ENCODE results near the gene CCDC112.
"Not testable (repeated sequence)": the region's sequence is repeated elsewhere in the genome, so short reads cannot be mapped to it uniquely, and the experiment has no call there.

The CCDC112 gene, protein sequence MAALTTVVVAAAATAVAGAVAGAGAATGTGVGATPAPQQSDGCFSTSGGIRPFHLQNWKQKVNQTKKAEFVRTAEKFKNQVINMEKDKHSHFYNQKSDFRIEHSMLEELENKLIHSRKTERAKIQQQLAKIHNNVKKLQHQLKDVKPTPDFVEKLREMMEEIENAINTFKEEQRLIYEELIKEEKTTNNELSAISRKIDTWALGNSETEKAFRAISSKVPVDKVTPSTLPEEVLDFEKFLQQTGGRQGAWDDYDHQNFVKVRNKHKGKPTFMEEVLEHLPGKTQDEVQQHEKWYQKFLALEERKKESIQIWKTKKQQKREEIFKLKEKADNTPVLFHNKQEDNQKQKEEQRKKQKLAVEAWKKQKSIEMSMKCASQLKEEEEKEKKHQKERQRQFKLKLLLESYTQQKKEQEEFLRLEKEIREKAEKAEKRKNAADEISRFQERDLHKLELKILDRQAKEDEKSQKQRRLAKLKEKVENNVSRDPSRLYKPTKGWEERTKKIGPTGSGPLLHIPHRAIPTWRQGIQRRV

DNA sequence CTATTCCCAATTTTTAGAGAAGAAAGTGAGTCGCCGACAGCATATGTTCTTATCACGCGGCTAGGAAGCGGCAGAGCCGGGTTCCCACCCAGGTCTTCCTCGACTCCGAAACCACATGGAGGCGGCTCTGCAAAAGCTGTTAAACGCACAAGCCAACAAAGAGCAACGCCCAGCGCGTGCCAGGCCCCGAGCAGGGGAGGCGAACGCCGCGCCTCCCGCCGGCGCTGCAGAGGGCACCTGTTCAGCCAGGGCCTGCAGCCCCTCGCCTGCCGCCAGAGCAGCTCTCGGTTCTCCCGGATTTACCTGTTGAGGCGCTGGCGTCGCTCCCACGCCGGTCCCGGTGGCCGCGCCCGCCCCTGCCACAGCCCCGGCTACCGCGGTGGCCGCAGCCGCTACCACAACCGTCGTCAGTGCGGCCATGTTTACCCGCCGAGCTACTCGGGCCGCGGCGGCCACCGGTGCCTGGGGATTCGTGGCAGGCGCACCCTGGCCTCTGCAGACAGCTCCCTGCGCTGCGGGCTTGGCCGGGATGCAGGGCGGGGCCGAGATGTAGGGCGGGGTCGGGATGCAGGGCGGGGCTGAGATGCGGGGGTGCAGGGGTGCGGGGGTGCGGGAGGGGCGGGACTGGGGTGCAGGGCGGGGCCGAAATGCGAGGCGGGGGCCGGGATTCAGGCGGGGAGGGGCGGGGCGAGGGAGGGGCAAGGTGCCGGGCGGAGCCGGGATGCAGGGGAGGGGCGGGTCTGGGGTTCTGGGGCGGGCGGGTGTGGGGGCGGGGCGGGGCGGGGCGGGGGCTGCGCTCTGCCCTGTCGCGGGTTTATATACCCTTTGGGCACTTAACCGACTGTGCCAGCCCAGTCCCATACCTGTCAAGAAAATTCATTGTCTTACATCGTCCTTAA, at the start of gene CCDC112:
CCDC112 (minus strand) TSS at position 531 of the 899 bp plus-strand sequence; CDS start at position 420, 111 bp downstream.
- peak; percentile 82 to 88 for DNase-seq

DNA sequence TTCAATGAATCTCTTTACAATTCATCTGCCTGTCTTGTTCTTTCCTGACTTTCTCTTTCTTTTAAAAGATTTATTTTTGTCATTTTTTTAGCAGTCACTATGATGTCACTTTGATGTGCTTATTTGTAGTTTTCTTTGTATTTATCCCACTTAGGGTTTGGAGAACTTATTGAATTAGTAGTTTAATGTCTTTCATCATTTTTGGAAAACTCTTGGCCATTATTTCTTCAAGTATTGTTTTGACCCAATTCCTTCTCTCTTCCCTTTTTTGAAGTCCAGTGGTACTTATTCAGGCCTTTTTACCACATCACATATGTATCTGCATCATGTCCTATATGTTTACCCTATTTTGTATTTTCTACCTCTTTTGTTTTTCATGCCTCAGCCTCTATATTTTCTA, 48.9 kb upstream of the CCDC112 start:
- DNase-seq = no peak

DNA sequence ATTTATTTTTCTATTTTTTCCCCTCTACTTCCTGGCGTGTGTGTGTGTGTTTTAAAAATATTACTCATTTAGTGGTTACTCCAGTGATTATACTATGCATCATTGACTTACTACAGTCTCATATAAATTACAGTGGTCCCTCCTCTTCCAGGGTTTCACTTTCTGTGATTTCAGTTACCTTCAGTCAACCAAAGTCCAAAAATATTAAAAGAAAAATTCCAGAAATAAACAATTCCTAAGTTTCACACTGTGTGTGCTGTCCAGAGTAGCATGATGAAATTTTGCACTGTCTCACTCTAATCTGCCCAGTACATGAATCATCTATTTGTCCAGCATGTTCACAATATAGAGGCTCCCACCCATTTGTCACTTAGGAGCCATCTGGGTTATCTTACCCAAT, 47.4 kb upstream of the CCDC112 start:
- DNase-seq = no peak

DNA sequence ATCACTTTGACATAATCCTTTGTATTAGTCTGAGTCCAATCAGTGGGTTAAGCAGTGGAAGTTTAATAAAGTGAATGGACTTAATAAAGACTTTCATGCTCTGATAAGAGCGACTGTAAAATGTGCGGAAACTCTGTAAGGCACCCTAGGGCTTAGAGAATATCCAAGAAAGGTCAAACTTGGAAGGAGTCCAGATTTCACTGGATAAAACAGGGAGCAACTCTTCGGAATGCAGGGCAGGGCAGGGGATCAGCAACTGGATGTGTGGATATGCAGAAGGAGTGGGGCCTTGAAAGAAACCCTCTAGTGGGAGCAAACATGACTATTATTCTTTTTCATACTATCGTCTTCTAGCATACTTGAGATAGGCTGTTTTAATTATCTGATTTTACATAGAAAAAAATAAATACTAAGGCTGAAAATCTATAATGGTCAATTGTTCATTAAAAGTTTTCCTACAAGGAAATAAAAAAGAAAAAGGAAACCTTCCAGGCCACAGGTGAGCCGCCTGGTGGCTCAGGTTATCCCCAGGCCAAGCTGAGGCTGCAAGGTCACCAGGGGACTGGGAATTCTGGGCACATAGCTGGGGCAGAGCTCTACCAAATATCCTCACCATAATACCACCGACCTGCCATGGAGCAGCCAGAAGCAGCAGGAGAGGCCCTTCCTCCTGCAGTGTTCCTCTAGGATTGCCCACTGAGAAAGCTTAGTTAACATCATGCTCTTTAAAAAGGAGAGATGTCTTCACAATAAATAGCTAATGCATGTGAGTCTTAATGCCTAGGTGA, 46.3 kb upstream of the CCDC112 start:
- DNase-seq = no peak

DNA sequence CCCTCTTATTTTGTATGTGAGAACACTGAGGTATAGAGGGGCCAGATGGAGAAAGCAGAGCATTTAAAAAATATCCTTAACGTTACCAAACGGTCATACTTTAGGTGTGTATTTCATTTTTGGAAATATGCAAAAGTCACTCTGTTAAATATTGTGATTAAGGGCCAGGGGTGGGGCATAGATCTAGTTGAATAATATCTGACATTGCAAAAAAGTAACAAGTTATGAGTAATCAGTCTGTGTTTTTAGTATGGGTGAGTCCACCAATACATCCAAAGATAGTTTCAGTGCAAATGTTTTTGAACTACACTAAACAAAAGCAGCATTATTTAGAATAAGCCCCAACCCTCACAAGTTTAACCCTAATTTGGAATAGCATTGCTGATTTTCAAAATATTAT, 45.3 kb upstream of the CCDC112 start:
- DNase-seq = no peak

DNA sequence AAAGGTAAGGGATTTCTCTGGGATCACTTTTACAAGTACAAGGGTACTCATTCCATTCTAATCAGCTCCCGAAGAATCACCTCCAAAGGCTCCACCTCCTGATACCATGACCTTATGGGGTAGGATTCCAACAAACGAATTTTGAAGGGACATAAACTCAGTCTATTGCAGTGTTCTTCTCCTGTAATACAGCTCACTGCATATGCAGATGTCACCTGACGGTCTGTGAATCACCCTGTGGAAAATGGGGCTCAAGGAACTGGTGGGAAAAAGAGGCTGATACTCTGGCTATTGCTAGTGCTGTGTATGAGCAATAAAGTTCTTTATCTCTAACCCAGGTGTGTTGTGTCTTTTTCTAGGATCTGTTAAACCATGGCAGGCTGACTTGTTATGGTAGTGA, 42.4 kb upstream of the CCDC112 start:
- no peak for DNase-seq

DNA sequence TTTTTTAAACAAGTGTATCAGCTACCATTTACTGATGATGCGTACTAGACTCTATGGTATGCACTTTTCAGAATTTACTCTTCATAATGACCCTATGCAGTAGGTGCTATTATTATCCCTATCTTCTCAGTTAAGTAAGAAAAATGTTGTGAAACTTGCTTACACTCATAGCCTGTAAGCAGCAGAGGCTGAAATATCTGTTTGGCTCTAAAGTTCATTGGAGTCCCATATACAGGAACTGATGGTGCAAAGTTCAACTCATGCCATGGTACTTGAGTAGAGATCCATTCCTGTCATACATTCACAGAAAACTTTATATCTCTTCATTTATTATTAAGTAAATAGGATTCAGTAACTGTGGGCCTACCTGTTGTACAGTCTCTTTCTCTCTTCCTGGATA, 41.4 kb upstream of the CCDC112 start:
- no peak for DNase-seq

DNA sequence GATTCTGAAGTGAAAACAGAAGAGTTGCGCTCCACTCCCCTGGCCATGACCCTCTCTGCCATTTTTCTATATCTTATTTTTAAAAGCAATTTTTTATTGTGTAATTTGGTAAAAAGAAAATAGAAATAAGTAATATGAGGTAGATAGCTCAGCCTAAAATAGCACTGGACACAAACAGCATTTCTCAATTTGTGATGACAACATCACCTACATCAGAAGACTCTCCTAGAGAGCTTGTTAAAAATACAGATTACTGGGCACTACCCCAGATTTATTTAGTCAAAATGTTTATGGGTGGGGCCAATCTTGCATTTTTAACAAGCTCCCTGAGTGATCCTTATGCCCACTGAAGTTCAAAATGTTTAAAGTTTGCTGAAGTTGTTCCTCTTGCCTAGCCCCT, 40.5 kb upstream of the CCDC112 start:
- DNase-seq = no peak

DNA sequence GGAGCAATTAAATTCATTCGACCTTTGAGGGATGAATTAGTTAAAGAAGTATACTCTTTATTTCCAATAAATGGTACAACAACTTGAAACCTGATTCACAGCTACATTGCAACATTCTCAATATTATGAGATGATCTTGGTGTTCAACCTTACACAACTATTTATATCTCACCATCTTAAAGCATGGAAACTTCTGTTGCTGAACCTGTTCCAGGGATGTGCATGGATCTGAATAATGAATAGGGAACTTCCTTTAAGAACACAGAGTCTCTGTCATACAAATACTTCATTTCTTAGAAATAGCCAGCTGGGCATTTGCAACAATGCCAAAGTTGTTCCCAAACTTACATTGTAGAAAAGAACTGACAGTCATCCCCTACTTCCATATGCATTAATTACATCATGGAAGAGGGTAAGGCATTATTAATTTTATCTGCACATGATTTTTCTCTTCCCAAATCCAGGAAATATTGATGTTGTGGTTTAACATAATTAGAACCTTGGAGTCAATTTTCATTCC, 39.8 kb upstream of the CCDC112 start:
- no peak for DNase-seq

DNA sequence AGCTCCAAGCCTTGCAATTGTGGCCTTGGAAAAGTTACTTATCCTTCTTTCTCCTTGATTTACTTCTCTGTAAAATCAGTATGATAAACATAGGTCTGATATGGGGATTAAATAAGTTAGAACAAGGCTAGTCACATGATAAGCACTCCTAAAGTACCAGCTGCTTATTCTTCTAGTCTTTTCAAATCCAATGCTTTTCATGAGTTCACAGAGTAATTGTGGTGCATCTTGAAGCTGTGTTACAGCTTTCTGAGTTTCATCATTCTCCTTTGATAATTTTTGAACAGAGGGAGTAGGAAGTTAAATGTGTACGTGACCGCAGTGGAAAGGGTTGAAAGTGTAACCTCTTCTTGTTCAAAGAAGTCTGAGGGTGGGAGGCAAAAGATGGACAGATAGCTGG, 38.8 kb upstream of the CCDC112 start:
- no peak for DNase-seq

DNA sequence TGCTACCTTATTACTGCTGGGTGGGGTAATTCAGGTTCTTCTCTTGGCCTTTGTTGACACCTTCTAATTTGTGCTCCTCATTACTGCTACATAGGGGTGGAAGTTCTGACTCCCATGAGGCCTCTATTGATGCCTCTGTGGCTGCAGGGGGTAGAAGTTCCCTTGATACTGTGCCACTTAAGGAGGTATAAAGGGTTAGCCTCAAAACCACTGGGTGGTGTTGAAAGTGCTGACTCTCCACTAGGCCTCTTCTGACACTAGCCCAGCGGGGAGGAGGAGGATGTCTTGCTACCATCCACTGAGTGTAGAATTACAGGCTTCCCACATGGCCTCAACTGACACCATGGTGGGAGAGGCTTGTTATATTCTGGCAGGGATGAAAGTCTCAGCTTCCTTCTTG, 36.7 kb upstream of the CCDC112 start:
- DNase-seq = no peak

DNA sequence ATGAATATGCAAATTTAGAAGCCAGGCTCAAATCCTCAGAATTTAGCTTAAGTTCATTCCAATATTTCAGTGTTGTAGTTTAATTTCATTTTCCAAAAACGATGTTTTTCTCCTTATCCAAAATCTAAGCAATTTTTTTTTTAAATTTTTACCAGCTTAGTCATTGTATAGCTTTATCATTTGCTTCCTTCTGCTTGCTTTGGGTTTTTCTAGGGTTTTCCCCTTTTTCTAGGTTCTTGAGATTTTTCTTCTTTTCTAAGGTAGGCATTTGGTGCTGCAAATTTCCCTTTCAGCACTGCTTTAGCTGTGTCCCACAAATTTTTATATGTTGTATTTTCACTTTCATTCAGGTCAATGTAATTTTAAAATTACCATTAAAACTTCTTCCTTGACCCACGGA, 34.4 kb upstream of the CCDC112 start:
- no peak for DNase-seq

DNA sequence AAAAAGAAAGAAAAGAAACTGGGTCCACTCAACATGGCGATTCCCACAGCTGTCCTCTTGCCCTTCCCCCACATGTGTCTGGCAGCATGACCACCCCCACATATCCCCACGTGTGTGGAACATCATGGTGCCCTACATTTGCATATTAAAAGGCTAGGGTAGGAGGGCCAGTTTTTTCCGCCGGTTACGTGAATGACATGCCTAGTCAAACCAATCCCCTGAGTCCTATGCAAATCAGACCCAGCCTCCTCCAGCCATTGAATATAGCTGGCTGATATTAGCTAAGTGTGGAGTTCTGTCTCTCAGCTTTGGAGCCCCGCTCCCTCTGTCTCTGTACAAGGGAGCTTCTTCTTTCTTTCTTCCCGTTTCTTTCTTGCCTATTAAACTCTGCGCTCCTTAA, 33.0 kb upstream of the CCDC112 start:
- DNase-seq = no peak

DNA sequence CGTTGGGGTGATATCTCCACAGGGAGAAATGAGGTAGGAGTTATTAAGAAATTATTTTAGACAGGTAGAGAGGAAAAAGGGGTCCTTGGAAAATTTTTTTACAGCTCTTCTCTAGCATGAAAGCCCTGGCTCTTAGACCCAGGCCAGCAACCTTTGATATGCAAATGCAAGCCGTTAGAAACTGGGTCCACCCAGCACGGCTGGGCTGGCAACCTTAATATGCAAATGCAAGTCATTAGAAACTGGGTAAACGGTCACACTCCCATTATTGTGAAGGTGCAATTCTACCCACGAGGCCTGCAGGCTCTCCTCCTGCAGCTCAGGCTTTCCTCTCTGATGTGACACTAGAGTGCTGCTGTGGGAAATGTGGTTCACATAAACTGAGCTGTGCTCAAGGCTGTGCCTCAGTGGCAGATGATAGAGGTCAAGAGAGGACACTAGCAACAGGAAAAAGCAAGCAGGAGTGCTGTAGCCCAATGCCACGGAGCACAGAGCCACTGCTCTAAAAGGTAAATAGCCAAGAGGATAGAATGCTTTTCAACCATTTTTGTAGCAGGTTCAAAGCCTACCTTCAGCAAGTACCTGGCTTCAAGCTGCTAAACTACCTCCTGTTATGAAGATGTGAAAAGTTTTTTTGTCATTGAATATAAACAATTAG, 32.3 kb upstream of the CCDC112 start:
- DNase-seq = not testable (repeated sequence)

DNA sequence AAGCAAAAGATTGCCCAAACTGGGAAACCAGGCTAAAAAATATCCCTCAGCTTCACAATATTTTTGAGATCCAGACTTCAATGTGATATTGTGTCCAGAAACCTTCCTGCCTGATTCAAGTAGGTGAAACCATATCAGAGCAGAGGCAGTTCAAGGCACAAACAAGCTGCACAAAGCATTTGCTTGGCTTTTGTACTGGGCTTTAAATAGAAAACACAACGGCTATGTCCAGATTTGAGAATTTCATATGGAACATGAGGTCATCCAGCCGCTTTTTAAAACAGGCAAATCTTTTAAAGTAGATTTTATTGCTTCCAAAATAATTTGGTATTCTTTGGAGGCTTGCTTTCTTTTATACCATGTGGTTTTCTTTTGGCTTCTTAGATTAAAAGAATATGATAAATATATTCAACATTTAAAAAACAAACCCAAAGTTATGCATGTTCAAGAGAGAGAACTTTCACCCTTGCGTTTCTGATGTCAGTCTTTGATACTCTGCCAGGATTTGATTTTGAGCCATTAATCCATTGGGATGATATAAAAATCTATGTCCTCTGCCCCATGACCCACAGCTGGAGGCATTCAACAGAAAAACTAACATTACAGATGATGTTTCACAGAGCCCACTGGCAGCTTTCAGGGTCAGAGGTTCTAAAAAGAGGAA, 29.0 kb upstream of the CCDC112 start:
- no peak for DNase-seq

DNA sequence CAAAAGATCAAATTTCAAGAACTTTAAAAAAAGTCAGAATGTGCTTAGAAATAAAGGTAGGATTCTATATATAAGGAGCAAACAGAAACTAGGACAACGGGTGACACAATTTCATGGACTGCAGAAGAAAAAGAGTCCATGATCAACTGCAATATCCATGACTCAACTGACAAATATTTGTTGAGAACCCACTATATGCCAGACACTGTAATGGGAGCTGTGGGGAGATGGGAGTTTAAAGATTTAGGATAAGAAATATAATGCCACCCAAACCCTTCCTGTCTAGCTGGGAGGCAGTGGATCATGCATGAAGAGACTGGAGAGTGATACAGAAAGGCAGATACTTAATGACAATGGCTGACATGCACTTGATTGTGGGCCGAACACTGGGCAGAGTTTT, 27.6 kb upstream of the CCDC112 start:
- DNase-seq = no peak

DNA sequence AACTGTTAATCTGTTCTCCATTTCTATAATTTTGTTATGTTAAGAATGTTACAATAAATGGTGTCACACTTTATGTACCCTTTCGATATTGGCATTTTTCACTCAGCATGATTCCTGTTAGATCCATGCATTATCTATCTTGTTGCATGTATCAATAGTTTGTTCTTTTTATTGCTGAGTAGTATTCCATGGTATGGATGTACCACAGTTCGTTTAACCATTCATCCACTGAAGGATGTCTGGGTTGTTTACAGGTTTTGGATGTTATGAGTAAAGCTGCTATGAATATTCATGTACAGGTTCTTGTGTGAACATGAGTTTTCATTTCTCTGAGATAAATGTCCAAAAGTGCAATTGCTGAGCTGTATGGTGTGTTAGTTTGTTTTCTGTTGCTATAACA, 26.3 kb upstream of the CCDC112 start:
- DNase-seq = no peak

DNA sequence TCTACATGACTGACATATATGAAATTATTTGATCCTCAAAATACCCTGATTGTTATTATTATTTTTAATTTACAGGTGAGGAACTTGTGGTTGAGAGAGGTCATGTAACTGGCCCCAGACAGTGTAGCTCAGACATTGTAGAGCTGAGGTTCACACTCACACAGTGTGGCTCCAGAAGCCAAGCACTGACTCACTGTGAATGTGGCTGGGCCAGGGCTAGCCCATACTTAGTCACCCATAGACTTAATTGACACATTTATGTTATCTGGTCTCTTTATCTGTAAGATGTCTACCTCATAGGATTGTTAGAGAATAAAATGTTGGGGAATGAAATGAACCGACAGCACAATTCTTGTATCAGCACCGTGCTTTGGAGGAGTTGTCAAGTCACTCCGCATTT, 24.9 kb upstream of the CCDC112 start:
- DNase-seq = no peak

DNA sequence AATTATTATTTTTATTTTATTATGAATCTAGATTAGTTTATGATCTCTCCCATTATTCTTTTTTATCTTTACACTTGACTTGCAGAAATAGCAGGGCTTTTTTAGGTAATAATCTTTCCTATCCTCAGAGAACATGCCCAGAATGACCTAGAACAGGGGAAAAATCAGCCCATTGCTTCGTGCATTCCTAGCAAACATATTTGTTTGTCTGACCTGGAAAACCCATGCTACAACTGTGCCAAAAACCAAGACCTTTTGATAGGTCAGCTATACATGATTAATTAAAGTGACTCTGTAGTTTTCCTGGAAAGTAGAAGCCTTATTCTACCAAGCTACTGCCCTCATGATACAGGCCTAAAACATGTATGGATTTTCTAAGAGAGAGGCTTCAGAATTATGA, 24.1 kb upstream of the CCDC112 start:
- DNase-seq = no peak

DNA sequence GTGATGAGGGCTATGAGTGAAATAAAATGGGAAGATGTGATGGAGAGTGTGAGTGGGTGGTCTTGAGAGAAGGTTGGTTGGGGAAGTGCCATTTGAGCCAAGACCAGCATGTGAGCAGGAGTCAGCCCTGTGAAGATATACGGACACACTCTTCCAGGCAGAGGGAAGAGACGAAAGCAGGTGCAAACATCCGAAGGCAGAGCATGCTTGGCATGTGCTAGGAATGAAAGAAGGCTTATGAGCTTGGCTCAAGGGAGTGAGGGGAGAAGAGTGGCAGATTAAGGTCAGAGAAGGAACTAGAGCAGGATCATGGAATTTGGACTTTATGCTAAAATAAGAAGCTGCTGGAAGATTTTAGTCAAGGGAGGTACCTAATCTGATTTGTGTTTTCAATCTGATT, 23.6 kb upstream of the CCDC112 start:
- no peak for DNase-seq

DNA sequence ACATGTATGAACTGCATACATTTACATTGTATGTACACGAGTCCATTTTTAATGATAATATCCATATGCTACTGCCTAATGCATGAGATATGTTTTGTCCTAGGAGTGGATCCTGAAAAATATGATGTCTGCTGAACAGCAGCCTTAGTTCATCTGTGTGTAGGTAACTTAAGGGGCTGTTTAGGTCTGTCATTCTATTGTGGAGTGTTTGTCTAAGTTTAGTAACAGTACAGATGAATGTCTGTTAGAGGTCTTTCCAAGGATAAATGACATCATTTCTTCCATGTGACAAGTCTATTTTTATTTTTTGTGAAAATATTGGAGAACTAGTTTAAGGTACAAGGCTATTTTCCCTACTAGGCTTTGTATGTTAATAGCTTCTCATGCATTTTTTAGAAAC, 22.6 kb upstream of the CCDC112 start:
- DNase-seq = no peak

DNA sequence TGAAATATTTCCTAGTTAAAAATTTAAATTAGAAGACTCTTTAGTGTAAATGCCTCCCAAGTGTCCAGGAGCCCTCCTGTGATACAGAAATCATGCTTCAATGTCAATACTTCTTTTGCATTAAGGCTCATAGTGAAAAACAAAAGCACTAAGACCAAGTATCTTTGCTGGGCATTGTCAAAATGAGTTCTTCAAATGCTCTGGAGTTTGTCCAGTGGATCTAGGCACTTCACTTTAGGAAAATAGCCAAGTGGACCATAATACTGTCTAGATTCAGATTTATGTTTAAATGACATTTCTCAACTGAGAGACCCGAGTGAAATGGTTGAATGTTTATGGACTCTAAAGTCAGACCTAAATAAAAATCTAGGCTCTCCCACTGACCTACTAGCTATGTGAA, 21.3 kb upstream of the CCDC112 start:
- no peak for DNase-seq
